ENCODE data around the gene TSNAXIP1.
A peak's percentile ranks its signal among the peaks of the same experiment; 100 is the strongest.

Gene TSNAXIP1

DNA sequence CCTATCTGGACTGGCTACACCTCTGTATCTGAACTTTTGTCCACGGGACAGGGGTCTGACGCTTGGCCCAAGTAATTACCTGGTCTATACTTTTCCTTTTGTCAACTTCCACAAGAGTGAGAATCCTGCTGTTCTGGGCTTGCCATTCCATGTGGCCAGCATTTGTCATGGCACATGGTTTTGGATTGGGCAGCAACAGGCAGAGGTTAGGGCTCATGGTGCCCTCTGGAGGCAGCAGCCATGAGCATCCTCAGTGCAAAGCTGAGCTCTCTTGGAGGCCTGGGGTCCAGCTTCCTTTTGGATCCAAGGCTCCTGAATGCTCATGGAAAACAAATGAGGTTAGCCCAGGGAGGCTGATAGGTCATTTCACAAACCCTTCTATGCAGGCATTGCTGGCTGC lies 58.6 kb downstream of the TSNAXIP1 start:
- Histone ChIP-seq H3K4me1 (ENCODE audit: low read length) (no peaks in the 10 kb centered on the region), H3K79me2 (ENCODE audit: low read length) (peaks cover 49% of the 10 kb centered on the region), H2AFZ (ENCODE audit: low read length) (no peak overlapping the region), H3K9me3 (replicated peaks; ENCODE audit: insufficient read depth, low read length) (no peaks in the 10 kb centered on the region), H4K20me1 (ENCODE audit: insufficient read depth, low read length) (no peaks in the 10 kb centered on the region; the same call in 1 of the 2 replicates), H3K4me3 (ENCODE audit: low read length) (no peak overlapping the region), H3K27me3 (replicated peaks; ENCODE audit: insufficient read depth, low read length) (no peaks in the 10 kb centered on the region), H3K9ac (ENCODE audit: low read length) (no peak overlapping the region), H3K36me3 (replicated peaks; ENCODE audit: insufficient read depth, low read length) (no peaks in the 10 kb centered on the region; the same call in none of the 2 replicates), H3K27ac (ENCODE audit: low read length) (no peak overlapping the region), H3K9me2 (replicated peaks; ENCODE audit: insufficient read depth, low read length) (no peaks in the 10 kb centered on the region), H3F3A (ENCODE audit: insufficient read depth, low read length) (0 out of 2 replicates have a peak, but pooled peaks cover 6% of the 10 kb centered on the region), H3K4me2 (ENCODE audit: low read depth, low read length) (no peak overlapping the region)
- TF ChIP-seq EZH2 (optimal IDR thresholded peaks at IDR 0.05; ENCODE audit: low read depth, low read length) = no peak
- TF ChIP-seq, protein P1, sequence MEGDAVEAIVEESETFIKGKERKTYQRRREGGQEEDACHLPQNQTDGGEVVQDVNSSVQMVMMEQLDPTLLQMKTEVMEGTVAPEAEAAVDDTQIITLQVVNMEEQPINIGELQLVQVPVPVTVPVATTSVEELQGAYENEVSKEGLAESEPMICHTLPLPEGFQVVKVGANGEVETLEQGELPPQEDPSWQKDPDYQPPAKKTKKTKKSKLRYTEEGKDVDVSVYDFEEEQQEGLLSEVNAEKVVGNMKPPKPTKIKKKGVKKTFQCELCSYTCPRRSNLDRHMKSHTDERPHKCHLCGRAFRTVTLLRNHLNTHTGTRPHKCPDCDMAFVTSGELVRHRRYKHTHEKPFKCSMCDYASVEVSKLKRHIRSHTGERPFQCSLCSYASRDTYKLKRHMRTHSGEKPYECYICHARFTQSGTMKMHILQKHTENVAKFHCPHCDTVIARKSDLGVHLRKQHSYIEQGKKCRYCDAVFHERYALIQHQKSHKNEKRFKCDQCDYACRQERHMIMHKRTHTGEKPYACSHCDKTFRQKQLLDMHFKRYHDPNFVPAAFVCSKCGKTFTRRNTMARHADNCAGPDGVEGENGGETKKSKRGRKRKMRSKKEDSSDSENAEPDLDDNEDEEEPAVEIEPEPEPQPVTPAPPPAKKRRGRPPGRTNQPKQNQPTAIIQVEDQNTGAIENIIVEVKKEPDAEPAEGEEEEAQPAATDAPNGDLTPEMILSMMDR (IDR thresholded peaks at IDR 0.05; ENCODE audit: low read length) = peak; percentile 40
- DNase-seq = peak; percentile 15

DNA sequence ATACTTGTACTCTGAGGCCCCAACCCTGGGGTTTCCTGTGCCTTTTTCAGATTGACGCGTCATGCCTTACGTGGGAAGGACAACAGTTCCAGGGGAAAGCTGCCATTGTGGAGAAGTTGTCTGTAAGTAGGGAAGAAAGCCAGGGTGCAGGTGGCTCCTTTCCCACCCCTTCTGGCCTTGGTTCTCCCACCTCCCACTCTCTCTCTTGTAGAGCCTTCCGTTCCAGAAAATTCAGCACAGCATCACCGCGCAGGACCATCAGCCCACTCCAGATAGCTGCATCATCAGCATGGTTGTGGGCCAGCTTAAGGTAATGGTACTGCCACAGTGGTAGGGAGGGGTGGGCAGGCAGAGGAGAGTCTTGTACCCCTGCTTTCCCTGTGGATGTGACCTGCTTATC lies 61.6 kb downstream of the TSNAXIP1 start:
- Histone ChIP-seq H4K20me1 (ENCODE audit: insufficient read depth, low read length) (no peaks in the 10 kb centered on the region; the same call in 1 of the 2 replicates), H3K27ac (ENCODE audit: low read length) (no peak overlapping the region), H3K9ac (ENCODE audit: low read length) (no peak overlapping the region), H3K36me3 (replicated peaks; ENCODE audit: insufficient read depth, low read length) (no peaks in the 10 kb centered on the region; the same call in 1 of the 2 replicates), H3K4me3 (ENCODE audit: low read length) (no peak overlapping the region), H3K9me3 (replicated peaks; ENCODE audit: insufficient read depth, low read length) (no peaks in the 10 kb centered on the region), H2AFZ (ENCODE audit: low read length) (no peak overlapping the region), H3K4me2 (ENCODE audit: low read depth, low read length) (no peak overlapping the region), H3K79me2 (ENCODE audit: low read length) (peaks cover 24% of the 10 kb centered on the region), H3F3A (ENCODE audit: insufficient read depth, low read length) (peaks cover 21% of the 10 kb centered on the region), H3K4me1 (ENCODE audit: low read length) (peaks cover 5% of the 10 kb centered on the region), H3K27me3 (replicated peaks; ENCODE audit: insufficient read depth, low read length) (no peaks in the 10 kb centered on the region), H3K9me2 (replicated peaks; ENCODE audit: insufficient read depth, low read length) (no peaks in the 10 kb centered on the region)
- no peak for DNase-seq
- TF ChIP-seq EZH2phosphoT487 (IDR thresholded peaks at IDR 0.05; ENCODE audit: low read length) (no peak), EZH2 (optimal IDR thresholded peaks at IDR 0.05; ENCODE audit: low read depth, low read length) (no peak)
- TF ChIP-seq, protein P1 (IDR thresholded peaks at IDR 0.05; ENCODE audit: low read length) = no peak

GRCh38 chr16:67869653-67870052 lies 63.0 kb downstream of the TSNAXIP1 start:
- no peak overlapping the region for H2AFZ ChIP-seq (ENCODE audit: low read length)
- no peak for TF ChIP-seq EZH2phosphoT487 (IDR thresholded peaks at IDR 0.05; ENCODE audit: low read length)
- TF ChIP-seq EZH2 (optimal IDR thresholded peaks at IDR 0.05; ENCODE audit: low read depth, low read length) = no peak
- TF ChIP-seq, protein P1 (IDR thresholded peaks at IDR 0.05; ENCODE audit: low read length) = no peak
- no peak for DNase-seq
- peaks cover 21% of the 10 kb centered on the region for H3F3A ChIP-seq (ENCODE audit: insufficient read depth, low read length)
- no peak overlapping the region for H3K4me3 ChIP-seq (ENCODE audit: low read length)
- H3K4me2 ChIP-seq (ENCODE audit: low read depth, low read length) = no peak overlapping the region
- H3K9ac ChIP-seq (ENCODE audit: low read length) = no peak overlapping the region
- no peak overlapping the region for H3K27ac ChIP-seq (ENCODE audit: low read length)
- no peaks in the 10 kb centered on the region; the same call in 1 of the 2 replicates for H3K36me3 ChIP-seq (replicated peaks; ENCODE audit: insufficient read depth, low read length)
- H3K27me3 ChIP-seq (replicated peaks; ENCODE audit: insufficient read depth, low read length) = no peaks in the 10 kb centered on the region
- H4K20me1 ChIP-seq (ENCODE audit: insufficient read depth, low read length) = no peaks in the 10 kb centered on the region; the same call in 1 of the 2 replicates
- H3K9me3 ChIP-seq (replicated peaks; ENCODE audit: insufficient read depth, low read length) = no peaks in the 10 kb centered on the region
- H3K9me2 ChIP-seq (replicated peaks; ENCODE audit: insufficient read depth, low read length) = no peaks in the 10 kb centered on the region
- H3K79me2 ChIP-seq (ENCODE audit: low read length) = peaks cover 27% of the 10 kb centered on the region
- H3K4me1 ChIP-seq (ENCODE audit: low read length) = peaks cover 14% of the 10 kb centered on the region
